GM18511 (cell line): ENCODE results near the gene TRPM2.
"Not testable (repeated sequence)": the region's sequence is repeated elsewhere in the genome, so short reads cannot be mapped to it uniquely, and the experiment has no call there.

ENCODE experiments used
- ATAC-seq: cut with Tn5 transposase; IDR thresholded peaks from one replicate; pipeline ENCODE4 v1.9.1; 2021; ENCODE audit warnings: mild to moderate bottlenecking, moderate library complexity; ENCODE audit not compliant: unreplicated experiment

TRPM2 gene

DNA sequence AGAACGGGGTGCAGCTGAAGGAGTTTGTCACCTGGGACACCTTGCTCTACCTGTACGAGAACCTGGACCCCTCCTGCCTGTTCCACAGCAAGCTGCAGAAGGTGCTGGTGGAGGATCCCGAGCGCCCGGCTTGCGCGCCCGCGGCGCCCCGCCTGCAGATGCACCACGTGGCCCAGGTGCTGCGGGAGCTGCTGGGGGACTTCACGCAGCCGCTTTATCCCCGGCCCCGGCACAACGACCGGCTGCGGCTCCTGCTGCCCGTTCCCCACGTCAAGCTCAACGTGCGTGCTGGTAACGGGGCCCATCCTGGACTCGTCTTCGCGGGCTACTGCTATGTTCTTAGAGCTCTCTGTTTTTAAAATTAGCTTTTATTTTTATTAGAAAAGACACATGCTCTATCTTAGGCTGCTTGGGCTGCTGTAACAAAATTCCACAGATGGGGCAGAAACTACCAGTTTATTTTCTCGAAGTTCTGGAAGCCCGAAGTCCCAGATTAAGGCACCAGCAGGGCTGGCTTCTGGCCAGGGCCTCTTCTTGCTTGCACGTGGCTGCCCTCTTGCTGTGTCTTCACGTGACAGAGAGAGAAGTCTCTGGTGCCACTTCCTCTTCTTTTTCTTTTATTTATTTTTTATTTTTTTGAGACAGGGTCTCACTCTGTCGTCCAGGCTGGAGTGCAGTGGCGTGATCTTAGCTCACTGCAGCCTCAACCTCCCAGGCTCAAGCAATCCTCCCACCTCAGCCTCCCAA lies 38.1 kb downstream of the TRPM2 start:
- ATAC-seq, result no peak

DNA sequence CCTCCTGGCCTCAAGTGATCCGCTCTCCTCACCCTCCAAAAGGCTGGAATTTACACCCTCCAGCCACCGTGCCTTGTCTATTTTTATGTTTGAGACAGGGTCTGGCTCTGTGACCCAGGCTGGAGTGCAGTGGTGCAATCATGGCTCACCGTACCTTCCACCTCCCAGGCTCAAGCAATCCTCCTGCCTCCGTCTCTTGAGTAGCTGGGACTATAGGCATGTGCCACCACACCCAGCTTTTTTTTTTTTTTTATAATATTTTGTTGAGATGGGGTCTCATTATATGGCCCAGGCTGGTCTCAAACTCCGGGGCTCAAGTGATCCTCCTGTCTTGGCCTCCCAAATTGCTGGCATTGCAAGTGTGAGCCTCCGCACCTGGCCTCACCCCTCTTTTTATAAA lies 38.8 kb downstream of the TRPM2 start:
- no peak for ATAC-seq

DNA sequence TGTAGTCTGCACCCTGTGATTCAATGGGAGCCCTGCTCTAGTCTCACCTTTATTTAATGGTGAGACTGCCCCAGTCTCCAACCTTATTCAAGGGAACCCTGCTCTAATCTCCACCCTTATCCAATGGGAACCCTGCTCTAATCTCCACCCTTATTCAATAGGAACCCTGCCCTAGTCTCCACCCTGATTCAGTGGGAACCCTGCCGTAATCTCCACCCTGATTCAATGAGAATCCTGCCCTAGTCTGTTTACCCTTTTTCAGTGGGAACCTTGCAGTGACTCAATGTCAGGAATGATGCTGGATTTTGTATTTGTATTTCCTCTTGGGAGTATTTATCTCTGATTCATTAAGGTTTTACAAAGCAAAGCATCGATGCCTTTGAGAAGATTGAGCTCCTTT lies 39.5 kb downstream of the TRPM2 start:
- no peak for ATAC-seq

DNA sequence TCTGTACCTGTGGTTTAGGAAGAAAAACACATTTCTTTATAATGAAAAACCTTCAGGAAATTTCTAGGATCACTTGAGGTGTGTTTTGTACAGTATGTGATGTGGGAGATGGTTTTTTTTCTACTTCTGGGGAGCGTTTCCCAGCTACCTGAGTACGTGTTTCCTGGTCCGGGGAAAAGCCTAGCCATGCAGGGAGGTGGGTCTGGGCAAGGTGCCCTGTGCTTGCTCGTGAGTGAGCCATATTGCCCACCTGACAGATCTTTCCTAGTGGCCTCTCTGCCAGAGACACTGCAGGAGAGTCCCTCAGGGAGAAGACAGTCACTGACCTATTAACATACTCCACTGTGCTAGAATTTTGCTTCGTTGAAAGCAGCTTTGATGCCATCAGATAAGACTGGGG lies 41.3 kb downstream of the TRPM2 start:
- no peak for ATAC-seq

DNA sequence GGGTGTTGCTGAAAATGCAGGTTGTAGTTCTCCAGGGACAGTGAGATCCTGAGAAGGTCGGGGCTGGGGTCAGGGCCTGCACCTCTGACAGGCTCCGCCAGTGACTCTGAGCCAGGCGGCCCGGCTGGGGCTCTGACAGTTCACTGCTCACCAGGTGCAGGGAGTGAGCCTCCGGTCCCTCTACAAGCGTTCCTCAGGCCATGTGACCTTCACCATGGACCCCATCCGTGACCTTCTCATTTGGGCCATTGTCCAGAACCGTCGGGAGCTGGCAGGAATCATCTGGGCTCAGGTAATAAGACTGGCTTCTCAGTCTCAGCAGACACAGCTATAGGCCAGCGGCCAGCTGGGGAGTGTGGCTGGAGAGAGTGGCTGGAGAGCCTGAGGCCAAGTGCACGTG lies 41.8 kb downstream of the TRPM2 start:
- ATAC-seq, result no peak

DNA sequence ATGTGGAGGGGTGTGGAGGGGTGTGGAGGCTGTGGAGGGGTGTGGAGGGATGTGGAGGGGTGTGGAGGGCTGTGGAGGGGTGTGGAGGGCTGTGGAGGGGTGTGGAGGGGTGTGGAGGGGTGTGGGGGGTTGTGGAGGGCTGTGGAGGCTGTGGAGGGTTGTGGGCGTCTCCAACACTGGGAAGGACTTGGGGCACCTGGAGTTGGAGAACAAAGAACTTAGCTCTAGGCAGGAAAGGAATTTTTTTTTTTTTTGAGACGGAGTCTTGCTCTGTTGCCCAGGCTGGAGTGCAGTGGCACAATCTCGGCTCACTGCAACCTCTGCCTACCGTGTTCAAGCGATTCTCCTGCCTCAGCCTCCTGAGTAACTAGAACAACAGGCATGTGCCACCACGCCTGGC lies 43.4 kb downstream of the TRPM2 start:
- ATAC-seq, result not testable (repeated sequence)

DNA sequence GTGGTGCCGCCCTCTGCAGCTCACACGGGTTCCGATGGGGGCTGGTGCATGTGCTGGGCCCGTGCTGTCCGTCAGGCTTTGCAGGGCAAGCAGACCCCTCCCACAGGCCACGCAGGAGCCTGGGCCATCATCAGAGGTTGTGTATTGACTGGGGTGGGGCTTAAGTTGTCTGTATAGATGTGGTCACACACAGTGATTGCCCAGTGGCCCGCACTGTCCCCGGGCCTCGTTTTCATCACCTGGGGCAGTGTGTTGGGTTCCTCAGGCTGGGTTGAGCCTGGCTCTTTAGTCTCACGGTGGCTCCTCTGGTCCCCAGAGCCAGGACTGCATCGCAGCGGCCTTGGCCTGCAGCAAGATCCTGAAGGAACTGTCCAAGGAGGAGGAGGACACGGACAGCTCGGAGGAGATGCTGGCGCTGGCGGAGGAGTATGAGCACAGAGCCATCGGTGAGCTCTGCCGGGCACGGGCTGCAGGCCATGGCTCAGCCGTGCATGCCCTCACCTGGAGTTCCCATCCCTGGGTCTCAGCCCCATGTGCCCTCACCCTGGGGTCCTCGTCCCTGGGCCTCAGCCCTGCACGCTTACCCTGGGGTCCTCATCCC lies 44.1 kb downstream of the TRPM2 start:
- ATAC-seq, result no peak

DNA sequence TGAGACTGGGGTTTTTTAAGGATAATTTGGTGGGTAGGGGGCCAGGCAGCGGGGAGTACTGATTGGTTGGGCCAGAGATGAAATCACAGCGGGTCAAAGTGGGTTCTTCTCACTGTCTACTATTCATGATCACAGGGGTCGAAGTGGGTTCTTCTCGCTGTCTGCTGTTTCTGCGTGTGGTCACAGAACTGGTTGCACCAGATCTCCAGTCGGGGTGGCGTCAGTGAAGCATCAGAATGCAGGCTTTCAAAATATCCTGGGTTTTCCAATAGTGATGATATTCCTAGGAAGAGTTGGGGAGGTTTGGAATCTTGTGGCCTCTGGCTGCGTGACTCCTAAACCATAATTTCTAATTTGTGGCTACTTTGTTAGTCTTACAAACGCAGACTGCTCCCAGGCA lies 45.1 kb downstream of the TRPM2 start:
- no peak for ATAC-seq

DNA sequence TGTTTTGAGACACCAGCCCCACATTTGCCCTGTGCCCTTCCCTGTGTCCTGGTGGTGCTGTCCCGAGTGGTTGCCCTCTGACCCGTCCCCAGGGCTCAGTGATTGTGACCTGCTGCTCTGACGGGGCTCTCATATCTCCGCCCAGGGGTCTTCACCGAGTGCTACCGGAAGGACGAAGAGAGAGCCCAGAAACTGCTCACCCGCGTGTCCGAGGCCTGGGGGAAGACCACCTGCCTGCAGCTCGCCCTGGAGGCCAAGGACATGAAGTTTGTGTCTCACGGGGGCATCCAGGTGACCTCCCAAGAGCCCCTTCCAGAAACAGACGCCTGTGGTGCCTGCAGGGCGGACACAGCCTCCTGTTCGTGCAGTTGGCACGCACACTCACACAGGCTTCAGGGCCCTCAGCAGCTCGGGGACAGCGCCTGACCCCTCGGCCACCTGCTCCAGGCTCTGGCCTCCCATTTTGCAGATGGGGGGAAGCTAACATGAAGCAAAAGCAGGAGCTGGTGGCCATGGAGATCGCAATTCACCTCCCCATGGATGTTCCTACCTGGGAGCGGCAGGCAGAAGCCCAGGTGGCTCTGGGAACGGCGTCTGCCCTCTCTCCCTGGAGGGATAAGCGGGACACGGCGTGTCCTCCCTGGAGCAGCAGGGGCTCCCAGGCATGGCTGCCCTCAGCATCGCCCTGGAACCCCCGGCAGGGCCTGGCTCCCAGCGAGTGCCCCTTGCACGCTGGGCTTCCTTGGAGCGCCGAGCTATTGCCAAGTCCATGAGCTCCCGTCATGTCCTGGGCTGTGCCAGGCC lies 45.9 kb downstream of the TRPM2 start:
- no peak for ATAC-seq

DNA sequence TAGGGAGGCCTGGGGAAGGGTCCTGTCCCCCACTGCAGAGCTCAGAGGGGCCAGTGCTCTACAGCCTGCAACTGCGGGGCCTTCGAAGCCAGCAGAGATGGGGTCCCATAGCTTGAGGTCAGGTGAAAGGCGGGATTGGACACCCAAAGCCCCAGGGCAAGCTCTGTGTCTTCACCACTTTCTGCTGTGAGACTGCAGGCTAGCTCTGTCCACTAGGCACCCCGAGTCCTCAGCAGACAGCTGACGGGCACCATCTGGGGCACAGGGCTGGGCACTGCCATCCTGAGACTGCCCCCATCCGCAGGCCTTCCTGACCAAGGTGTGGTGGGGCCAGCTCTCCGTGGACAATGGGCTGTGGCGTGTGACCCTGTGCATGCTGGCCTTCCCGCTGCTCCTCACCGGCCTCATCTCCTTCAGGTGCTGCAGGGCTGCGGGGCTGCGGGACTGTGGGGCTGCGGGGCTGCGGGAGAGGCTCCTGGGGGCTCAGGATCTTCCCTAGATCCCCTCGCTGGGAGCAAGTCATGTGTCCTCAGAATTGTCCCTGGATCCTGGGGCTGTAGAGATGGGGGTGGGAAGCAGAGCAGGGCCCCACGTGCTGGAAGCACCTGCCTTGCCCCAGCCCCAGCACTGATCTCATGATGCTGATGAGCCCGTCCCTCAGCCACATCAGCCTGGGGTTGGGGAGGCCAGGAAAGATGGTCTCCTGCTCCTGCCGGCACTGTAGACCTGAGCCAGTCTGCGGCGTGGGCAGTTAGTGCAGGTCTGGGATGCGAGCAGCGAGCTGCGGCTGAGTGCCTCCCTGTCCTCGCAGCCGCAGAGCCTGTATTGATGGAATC lies 46.8 kb downstream of the TRPM2 start:
- ATAC-seq, result no peak

DNA sequence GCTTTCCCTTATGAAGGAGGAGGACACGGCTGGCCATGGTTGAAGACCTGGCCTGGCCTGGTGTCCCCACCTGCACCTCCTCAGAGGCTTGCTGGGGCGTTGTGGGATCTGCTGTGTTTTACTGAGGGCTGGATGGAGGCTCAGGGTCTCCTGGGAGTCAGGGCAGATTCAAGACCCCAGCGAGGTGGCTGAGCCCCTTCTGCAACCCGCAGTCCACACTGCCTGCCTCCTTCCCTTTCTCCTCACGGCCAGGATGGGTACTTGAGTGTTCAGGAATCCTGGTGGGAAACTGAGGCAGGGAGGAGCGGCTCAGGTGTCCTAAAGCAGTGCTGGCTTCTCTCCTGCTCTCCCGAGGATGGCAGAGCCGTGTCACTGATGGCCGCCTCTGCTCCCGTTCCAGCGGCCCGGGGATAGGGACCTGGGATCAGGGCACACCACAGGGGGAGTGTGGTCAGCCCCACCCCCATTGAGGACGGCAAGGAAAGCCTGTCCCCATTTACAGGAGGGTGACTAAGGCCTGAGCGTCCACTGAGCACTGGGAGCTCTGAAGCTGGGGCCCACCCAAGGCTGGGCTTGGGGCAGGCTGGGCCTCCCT lies 47.5 kb downstream of the TRPM2 start:
- ATAC-seq, result no peak

DNA sequence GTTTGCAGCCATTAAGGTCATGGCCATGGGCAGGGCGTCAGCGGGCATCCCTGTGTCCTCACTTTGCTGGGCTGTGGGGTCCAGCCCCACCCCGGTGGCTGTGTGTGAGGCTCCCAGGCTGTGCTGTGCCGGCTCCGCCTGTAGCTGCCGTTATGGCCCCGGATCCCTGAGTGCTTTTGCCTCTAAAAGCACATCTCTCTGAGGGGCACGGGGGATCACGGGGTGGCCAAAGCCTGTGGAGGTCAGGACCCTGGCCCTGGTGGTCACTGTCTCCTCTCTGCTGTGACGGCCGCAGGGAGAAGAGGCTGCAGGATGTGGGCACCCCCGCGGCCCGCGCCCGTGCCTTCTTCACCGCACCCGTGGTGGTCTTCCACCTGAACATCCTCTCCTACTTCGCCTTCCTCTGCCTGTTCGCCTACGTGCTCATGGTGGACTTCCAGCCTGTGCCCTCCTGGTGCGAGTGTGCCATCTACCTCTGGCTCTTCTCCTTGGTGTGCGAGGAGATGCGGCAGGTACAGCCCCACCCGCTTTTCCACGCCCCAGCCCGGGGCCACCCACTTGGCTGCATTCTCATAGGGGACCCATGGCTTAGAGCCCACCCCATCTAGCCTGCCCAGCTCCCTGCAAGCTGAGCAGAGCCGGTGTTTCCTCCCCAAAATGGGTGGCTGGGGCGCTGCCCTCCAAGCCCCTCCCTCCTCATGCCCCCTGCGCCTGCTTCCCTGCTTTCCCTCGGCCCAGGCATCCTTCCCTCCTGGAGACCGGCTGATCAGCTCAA lies 48.2 kb downstream of the TRPM2 start:
- ATAC-seq, result no peak

DNA sequence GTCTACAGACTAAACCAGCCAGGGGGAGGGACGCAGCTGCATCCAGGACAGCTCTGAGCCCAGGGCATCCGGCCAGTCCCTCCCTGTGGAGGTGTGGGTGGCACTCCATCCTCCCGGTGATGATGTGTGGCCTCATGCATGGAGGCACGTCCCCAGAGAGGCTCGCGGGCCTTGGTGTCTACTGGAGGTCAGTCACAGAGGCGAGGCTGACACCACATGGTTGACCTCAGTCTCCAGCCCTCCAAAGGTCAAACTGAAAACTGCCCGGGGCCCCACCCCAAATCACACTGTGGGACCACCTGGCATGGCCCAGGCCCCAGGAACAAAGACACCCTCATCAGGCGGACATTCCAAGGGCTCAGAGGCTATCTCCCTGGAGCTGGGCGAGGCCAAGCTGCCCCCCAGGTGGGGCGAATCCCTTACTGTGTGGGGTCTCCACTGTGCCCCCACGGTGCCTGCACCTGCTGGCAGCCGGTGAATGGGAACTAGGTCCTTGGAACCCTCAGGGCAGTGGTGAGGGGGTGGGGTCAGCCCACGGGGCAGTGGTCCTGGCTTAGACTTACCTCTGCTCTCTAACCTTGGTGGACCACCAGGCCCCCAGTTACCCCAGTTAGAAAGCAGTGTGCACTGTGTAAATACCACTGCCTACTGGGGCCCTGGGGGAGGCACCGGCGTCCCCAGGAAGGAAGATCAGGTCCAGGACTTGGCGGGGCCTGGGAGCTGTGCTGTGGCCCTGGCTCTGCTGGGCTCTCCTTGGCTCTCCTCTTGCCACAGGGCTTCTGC lies 49.1 kb downstream of the TRPM2 start:
- ATAC-seq, result no peak

DNA sequence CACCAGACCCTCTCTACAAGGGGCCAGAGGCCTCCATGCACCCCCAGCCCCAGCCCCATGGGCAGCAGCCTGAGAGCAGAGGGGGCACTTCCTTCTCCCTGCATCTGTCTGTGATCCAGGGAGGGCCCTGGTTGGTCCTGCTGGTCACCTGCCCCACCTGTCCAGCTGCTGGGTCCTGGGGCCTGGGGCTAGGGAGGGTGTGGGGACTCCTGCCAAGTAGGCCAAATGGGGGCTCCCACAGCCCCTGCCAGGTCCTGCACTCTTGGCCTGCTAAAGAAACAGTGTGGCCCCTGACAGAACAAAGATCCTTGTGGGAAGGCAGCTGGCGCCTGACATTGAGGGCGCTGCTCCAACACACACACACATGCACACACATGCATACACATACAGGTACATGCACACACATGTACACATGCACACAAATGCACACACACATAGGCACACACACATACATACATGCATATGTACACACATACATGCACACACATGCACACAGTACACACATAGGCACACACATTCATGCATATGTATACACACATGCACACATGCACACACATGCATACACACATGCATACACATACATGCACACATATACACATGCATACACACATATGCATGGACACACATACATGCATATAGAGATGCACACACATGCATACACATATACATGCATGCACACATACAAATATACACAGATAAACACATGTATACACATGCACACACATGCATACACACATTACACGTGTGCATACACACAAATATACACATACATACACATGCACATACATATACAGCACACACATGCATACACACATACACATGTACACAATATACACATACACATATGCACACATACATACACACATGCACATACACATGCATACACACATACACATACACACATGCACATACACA lies 49.9 kb downstream of the TRPM2 start:
- ATAC-seq, result no peak

DNA sequence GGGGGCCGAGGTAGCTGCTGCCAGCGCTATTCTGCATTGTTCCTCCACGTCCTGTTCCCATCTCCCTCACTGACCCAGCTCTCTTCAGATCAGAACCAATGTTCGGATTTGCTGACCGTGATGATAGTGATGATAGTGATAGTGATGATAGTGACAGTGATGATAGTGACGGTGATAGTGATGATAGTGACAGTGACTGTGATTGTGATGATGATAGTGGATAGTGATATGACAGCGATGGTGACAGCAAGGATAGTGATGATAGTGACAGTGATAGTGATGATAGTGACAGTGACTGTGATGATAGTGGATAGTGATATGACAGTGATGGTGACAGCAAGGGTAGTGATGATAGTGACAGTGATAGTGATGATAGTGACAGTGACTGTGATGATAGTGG lies 51.1 kb downstream of the TRPM2 start:
- not testable (repeated sequence) for ATAC-seq

DNA sequence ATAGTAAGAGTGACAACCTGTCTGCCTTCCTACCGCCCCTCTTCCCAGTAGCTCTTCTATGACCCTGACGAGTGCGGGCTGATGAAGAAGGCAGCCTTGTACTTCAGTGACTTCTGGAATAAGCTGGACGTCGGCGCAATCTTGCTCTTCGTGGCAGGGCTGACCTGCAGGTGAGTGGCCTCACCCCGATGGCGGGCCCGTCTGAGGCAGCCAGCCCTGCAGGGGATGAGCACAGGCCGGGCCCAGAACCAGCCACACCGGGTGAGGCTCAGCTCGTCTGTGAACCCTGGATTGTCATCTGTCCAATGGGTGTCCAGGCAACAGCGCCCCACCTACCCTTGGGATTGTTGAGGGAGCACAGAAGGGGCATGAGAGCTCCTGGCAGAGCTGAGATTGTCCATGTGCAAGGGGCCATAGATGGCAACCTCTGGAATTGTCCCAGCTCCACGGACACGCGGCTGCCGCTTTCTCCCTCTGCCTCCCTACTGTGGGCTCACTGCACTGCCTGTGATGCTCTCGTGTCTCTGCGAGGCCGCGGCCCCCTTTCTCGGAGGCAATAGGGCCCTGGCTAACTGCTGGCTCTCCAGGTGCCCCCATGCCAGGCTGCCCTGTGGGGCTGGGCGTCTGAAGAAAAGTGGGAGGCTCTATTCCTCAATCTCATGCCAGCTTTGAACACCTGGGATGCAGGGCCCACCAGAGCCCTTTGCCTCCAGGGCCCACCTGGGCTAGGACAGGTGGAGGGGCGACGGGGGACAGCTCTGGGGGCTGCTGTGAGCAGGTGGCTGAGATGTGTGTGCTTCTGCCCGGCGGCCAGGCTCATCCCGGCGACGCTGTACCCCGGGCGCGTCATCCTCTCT lies 51.9 kb downstream of the TRPM2 start:
- ATAC-seq, result no peak
